HG03432 (cell line): ENCODE measurements around the gene LEKR1.

Source experiments
- ATAC-seq: cut with Tn5 transposase; IDR thresholded peaks from one replicate; pipeline ENCODE4 v1.9.1; 2021; ENCODE audit warnings: mild to moderate bottlenecking, moderate library complexity; ENCODE audit not compliant: unreplicated experiment

The LEKR1 gene

GRCh38 chr3:157075693-157076420 lies 249.7 kb downstream of the LEKR1 start:
- no peak for ATAC-seq

GRCh38 chr3:157077565-157077991 lies 251.4 kb downstream of the LEKR1 start:
- no peak for ATAC-seq

GRCh38 chr3:157078131-157078810 lies 252.1 kb downstream of the LEKR1 start:
- ATAC-seq, result no peak

- no peak for ATAC-seq
These were observed 252.6 kb downstream of the LEKR1 start for GRCh38 chr3:157078811-157079185.

- no peak for ATAC-seq
These were observed 253.7 kb downstream of the LEKR1 start for GRCh38 chr3:157079676-157080369.

GRCh38 chr3:157081626-157082210 lies 255.6 kb downstream of the LEKR1 start:
- ATAC-seq, result peak; percentile 86

GRCh38 chr3:157082305-157082982 lies 256.3 kb downstream of the LEKR1 start:
- no peak for ATAC-seq

- ATAC-seq, result no peak
These were observed 257.7 kb downstream of the LEKR1 start for GRCh38 chr3:157083824-157084223.

- ATAC-seq, result no peak
These were observed 260.1 kb downstream of the LEKR1 start for GRCh38 chr3:157086060-157086750.

GRCh38 chr3:157086775-157087174 lies 260.6 kb downstream of the LEKR1 start:
- no peak for ATAC-seq

- ATAC-seq, result no peak
These were observed 261.2 kb downstream of the LEKR1 start for GRCh38 chr3:157087373-157087772.

- ATAC-seq, result no peak
These were observed 261.8 kb downstream of the LEKR1 start for GRCh38 chr3:157087780-157088600.

GRCh38 chr3:157088601-157089454 lies 262.7 kb downstream of the LEKR1 start:
- ATAC-seq, result peak; percentile 75

- ATAC-seq, result peak; percentile 10
These were observed 263.5 kb downstream of the LEKR1 start for GRCh38 chr3:157089455-157090221.

- ATAC-seq, result no peak
These were observed 265.1 kb downstream of the LEKR1 start for GRCh38 chr3:157091083-157091833.

GRCh38 chr3:157092230-157092629 lies 266.1 kb downstream of the LEKR1 start:
- ATAC-seq, result no peak

GRCh38 chr3:157093096-157093495 lies 266.9 kb downstream of the LEKR1 start:
- ATAC-seq, result peak; percentile 16
